ENCODE measurements around the gene NOP56.
"Not testable (repeated sequence)": the region's sequence is repeated elsewhere in the genome, so short reads cannot be mapped to it uniquely, and the experiment has no call there.

The NOP56 gene

GRCh38 chr20:2694519-2694918, 42.1 kb downstream of the NOP56 start:
- no peak for TF ChIP-seq CTCF (IDR thresholded peaks at IDR 0.05; ENCODE audit: low read depth, low read length, missing control alignments)
- DNase-seq (ENCODE audit: low read depth), result no peak
- no peak overlapping the region for H3K4me3 ChIP-seq (ENCODE audit: low read depth, low read length)

DNA sequence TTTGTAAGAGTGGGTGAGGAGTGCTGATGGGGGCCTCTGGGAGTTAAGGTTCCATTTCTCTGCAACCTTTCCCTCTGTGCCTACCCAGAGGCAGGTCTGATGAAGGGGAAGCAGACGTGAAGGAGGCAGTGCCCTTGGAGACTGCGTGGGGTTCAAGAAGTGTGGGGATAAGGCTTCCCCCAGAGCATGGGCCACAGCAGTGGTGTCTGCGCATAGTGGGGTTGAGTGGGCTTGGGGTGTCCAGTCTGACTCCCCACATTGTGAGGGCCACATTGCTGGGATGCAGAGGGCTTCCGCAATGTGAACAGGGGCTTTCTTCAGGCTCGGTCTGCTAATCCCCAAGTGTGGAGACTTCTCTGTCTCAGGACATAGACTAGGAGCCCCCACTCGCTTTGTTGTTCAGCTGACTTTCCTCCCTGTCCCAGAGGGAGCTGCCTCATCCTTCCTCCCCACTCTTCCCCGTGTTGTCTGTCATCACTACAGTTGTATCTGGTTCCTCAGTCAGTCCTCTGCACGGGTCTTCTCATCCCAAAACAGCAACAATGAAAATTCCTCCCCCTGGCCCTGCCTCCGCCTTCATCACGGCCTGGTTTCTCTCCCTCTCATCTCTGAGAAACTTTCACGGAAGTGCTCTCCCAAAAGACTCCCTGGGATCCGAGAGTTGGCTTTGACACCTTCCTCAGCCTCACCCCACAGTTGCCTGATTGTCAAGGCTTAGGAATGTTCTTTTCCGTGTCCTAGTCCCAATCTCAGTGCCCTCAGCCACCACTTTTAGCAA, 43.0 kb downstream of the NOP56 start:
- H3K4me3 ChIP-seq (ENCODE audit: low read depth, low read length), result no peak overlapping the region
- no peak for TF ChIP-seq CTCF (IDR thresholded peaks at IDR 0.05; ENCODE audit: low read depth, low read length, missing control alignments)
- no peak for DNase-seq (ENCODE audit: low read depth)

DNA sequence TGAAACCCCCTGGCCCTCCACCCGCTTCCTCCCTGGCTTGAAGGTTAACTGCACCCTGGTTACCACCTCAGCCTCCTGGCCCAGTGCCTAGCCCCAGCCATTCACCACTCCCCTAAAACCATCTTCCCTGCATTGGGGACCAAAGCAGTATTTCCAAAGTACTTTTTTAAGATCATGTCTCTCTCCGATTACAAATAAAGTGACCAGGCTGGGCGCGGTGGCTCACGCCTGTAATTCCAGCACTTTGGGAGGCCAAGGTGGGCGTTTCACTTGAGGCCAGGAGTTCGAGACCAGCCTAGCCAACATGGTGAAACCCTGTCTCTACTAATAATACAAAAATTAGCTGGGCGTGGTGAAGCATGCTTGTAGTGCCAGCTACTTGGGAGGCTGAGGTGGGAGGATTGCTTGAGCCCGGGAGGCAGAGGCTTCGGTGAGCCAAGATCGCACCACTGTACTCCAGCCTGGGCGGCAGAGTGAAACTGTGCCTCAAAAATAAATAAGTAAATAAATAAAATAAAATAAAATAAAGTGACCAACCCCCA, 43.6 kb downstream of the NOP56 start:
- DNase-seq (ENCODE audit: low read depth); H3K4me3 ChIP-seq (ENCODE audit: low read depth, low read length): not testable (repeated sequence)

- H3K4me3 ChIP-seq (ENCODE audit: low read depth, low read length), result no peak overlapping the region
- no peak for TF ChIP-seq CTCF (IDR thresholded peaks at IDR 0.05; ENCODE audit: low read depth, low read length, missing control alignments)
- DNase-seq (ENCODE audit: low read depth), result no peak
These were observed 44.2 kb downstream of the NOP56 start for GRCh38 chr20:2696646-2697045.

GRCh38 chr20:2697768-2698167, 45.3 kb downstream of the NOP56 start:
- no peak for DNase-seq (ENCODE audit: low read depth)
- no peak overlapping the region for H3K4me3 ChIP-seq (ENCODE audit: low read depth, low read length)
- no peak for TF ChIP-seq CTCF (IDR thresholded peaks at IDR 0.05; ENCODE audit: low read depth, low read length, missing control alignments)

DNA sequence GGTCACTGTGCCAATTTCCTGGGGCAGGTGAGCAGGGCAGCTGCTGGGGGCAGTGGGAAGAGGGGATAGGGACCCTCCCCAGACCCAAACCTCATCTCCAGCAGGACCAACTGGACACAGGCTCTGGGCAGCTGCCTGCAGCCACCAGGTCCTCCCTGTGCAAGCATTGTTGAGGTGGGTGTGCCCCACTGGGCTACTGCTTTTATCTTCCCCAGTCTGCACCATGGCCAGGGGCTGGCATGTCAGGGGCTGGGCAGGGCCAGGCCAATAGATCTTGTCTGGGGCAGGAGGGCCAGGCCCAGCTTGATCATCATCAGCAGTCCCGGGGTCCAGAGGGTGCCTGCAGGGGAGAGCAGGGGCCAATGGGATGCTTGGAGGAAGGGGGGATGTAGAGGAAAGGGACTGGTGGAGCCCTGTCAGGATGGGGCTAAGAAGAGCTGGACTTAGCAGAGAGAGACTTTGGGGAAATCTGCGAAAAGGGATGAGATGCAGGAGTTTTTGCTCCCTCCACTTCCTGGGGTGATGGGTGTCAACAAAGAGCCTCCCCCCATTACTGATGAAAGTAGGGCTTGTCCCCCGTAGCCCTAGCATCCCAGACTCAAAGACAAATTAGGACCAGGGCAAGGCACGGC, 45.9 kb downstream of the NOP56 start:
- no peak overlapping the region for H3K4me3 ChIP-seq (ENCODE audit: low read depth, low read length)

More for the DNA sequence above, 45.9 kb downstream of the NOP56 start:
- no peak for TF ChIP-seq CTCF (IDR thresholded peaks at IDR 0.05; ENCODE audit: low read depth, low read length, missing control alignments)
- DNase-seq (ENCODE audit: low read depth), result no peak

Data from GM12864 (cell line).